Activated naive CD4-positive, alpha-beta T cell treated with anti-CD3 and anti-CD28 coated beads for 36 hours (primary cell): ENCODE data around the gene ZP3. TPM values are rescaled to one million over a fixed set of nuclear protein-coding genes. Genes with fewer than 3 reads are reported as not detected.
A peak's percentile ranks its signal among the peaks of the same experiment; 100 is the strongest.
"Not testable (repeated sequence)": the region's sequence is repeated elsewhere in the genome, so short reads cannot be mapped to it uniquely, and the experiment has no call there.

Experiments
- CTCF ChIA-PET: fragments of 350-600 bp; sonication (Branson Sonifier 250); formaldehyde crosslinking; loops from one replicate; lab custom pipeline; 2021; ENCODE audit warnings: antibody characterized with exemption; lab: Charles Lee
- DNase-seq: peaks from one replicate; pipeline ENCODE4 v3.0.0-alpha.2; 2020
- H3K27ac Mint-ChIP-seq: one replicate; pipeline ENCODE4 v1.8.0; 2021; ENCODE audit warnings: mild to moderate bottlenecking, mixed read lengths
- H3K27me3 Mint-ChIP-seq: one replicate; pipeline ENCODE4 v1.8.0; 2021; ENCODE audit warnings: low read depth, mixed read lengths
- H3K36me3 Mint-ChIP-seq: one replicate; pipeline ENCODE4 v1.8.0; 2021; ENCODE audit warnings: low read depth, mixed read lengths
- H3K4me1 Mint-ChIP-seq: one replicate; pipeline ENCODE4 v1.8.0; 2021; ENCODE audit warnings: low read depth, mixed read lengths
- H3K4me3 Mint-ChIP-seq: one replicate; pipeline ENCODE4 v1.8.0; 2021; ENCODE audit warnings: mild to moderate bottlenecking, moderate library complexity, mixed read lengths
- H3K9me3 Mint-ChIP-seq: one replicate; pipeline ENCODE4 v1.8.0; 2021; ENCODE audit warnings: mixed read lengths
- intact Hi-C: fragments of 100-400 bp; cut with micrococcal nuclease; formaldehyde crosslinking; loops from one replicate; pipeline ENCODE4 v1.15.1; 2023
- total RNA-seq, 2 experiments: library from RNA; stranded (reverse); gene quantifications; one replicate each; pipeline ENCODE4 v1.2.3, GENCODE V29; 2021

Gene ZP3
- 10 to 100 TPM; 26.6 to 32.6 TPM for total RNA-seq

GRCh38 chr7:76424413-76425111 lies at the start of gene ZP3:
Gene ZP3, plus strand, starts transcription at chr7:76424950. Its CDS starts 15 bp downstream, at chr7:76424965.
- no peak for DNase-seq
- intact Hi-C loops, result no loop called here
- H3K9me3 Mint-ChIP-seq, result no peaks in the 10 kb centered on the region
- peaks cover 5% of the 10 kb centered on the region for H3K4me1 Mint-ChIP-seq
- H3K27me3 Mint-ChIP-seq, result no peaks in the 10 kb centered on the region
- H3K27ac Mint-ChIP-seq, result no peak within 1 kb of the TSS
- no peaks in the 10 kb centered on the region for H3K36me3 Mint-ChIP-seq
- H3K4me3 Mint-ChIP-seq, result no peak within 1 kb of the TSS
- CTCF ChIA-PET, result no interaction called here

GRCh38 chr7:76375251-76375650 lies 49.5 kb upstream of the ZP3 start:
- Mint-ChIP-seq H3K27me3 (no peaks in the 10 kb centered on the region), H3K4me1 (peaks cover 6% of the 10 kb centered on the region), H3K4me3 (no peak overlapping the region), H3K36me3 (no peaks in the 10 kb centered on the region), H3K27ac (no peak overlapping the region), H3K9me3 (no peaks in the 10 kb centered on the region)
- DNase-seq, result no peak
- CTCF ChIA-PET, result interaction anchor here (1.2 kb wide), 1 partner anchor 15 kb away, joined by 4 read pairs; no protein-coding TSS in a partner anchor
- intact Hi-C loops, result no loop called here

- CTCF ChIA-PET, result interaction anchor here (1.1 to 1.5 kb wide), 2 partner anchors 11 to 12 kb away, joined by 3 to 8 read pairs; no protein-coding TSS in a partner anchor
- intact Hi-C loops, result no loop called here
- no peak overlapping the region for H3K4me3 Mint-ChIP-seq
Observed at GRCh38 chr7:76377186-76377918, 47.4 kb upstream of the ZP3 start.

GRCh38 chr7:76380623-76380966 lies 44.2 kb upstream of the ZP3 start:
- Mint-ChIP-seq H3K27me3 (no peaks in the 10 kb centered on the region), H3K9me3 (no peaks in the 10 kb centered on the region), H3K27ac (no peak overlapping the region), H3K36me3 (no peaks in the 10 kb centered on the region), H3K4me3 (peak overlapping the region; percentile 50), H3K4me1 (peaks cover 7% of the 10 kb centered on the region)
- intact Hi-C loops, result no loop called here
- no peak for DNase-seq
- CTCF ChIA-PET, result no interaction called here

More at GRCh38 chr7:76377186-76377918, 47.4 kb upstream of the ZP3 start:
- Mint-ChIP-seq H3K27me3 (no peaks in the 10 kb centered on the region), H3K27ac (no peak overlapping the region), H3K36me3 (no peaks in the 10 kb centered on the region), H3K9me3 (no peaks in the 10 kb centered on the region), H3K4me1 (peaks cover 7% of the 10 kb centered on the region)
- DNase-seq, result no peak

- intact Hi-C loops, result no loop called here
- H3K9me3 Mint-ChIP-seq, result no peaks in the 10 kb centered on the region
- DNase-seq, result no peak
- H3K27me3 Mint-ChIP-seq, result no peaks in the 10 kb centered on the region
- H3K36me3 Mint-ChIP-seq, result no peaks in the 10 kb centered on the region
- no peak overlapping the region for H3K27ac Mint-ChIP-seq
- H3K4me1 Mint-ChIP-seq, result peaks cover 7% of the 10 kb centered on the region
- no peak overlapping the region for H3K4me3 Mint-ChIP-seq
- CTCF ChIA-PET, result no interaction called here
Observed at GRCh38 chr7:76381814-76382213, 42.9 kb upstream of the ZP3 start.

GRCh38 chr7:76383089-76383944 lies 41.4 kb upstream of the ZP3 start:
- Mint-ChIP-seq H3K9me3 (no peaks in the 10 kb centered on the region), H3K27ac (no peak overlapping the region), H3K36me3 (no peaks in the 10 kb centered on the region), H3K27me3 (no peaks in the 10 kb centered on the region), H3K4me3 (no peak overlapping the region), H3K4me1 (peaks cover 7% of the 10 kb centered on the region)
- CTCF ChIA-PET, result interaction anchor here (0.6 kb wide), 1 partner anchor 8 kb away, joined by 3 read pairs; no protein-coding TSS in a partner anchor
- no peak for DNase-seq
- intact Hi-C loops, result no loop called here

- CTCF ChIA-PET, result no interaction called here
- no peaks in the 10 kb centered on the region for H3K36me3 Mint-ChIP-seq
- H3K4me1 Mint-ChIP-seq, result peaks cover 3% of the 10 kb centered on the region
- H3K4me3 Mint-ChIP-seq, result no peak overlapping the region
- H3K27ac Mint-ChIP-seq, result no peak overlapping the region
- no peak for DNase-seq
- intact Hi-C loops, result no loop called here
- no peaks in the 10 kb centered on the region for H3K9me3 Mint-ChIP-seq
- no peaks in the 10 kb centered on the region for H3K27me3 Mint-ChIP-seq
Observed at GRCh38 chr7:76386691-76387260, 38.0 kb upstream of the ZP3 start.

GRCh38 chr7:76387789-76388188 lies 37.0 kb upstream of the ZP3 start:
- H3K27ac Mint-ChIP-seq, H3K9me3 Mint-ChIP-seq, H3K36me3 Mint-ChIP-seq, intact Hi-C loops, DNase-seq, H3K4me3 Mint-ChIP-seq, CTCF ChIA-PET, H3K27me3 Mint-ChIP-seq, H3K4me1 Mint-ChIP-seq: not testable (repeated sequence)

GRCh38 chr7:76390092-76390491 lies 34.7 kb upstream of the ZP3 start:
- CTCF ChIA-PET, result no interaction called here
- no peaks in the 10 kb centered on the region for H3K9me3 Mint-ChIP-seq

GRCh38 chr7:76392531-76393115 lies 32.1 kb upstream of the ZP3 start:
- DNase-seq, result no peak
- Mint-ChIP-seq H3K27me3 (no peaks in the 10 kb centered on the region), H3K4me1 (peaks cover 19% of the 10 kb centered on the region), H3K4me3 (peak overlapping the region; percentile 85), H3K36me3 (no peaks in the 10 kb centered on the region), H3K27ac (peak overlapping the region; percentile 92), H3K9me3 (no peaks in the 10 kb centered on the region)
- intact Hi-C loops, result loop anchor here (1.0 to 10.0 kb wide), 4 partner anchors 33 to 1142 kb away; partner anchors contain the start of gene PTPN12
- CTCF ChIA-PET, result interaction anchor here (0.6 kb wide), 1 partner anchor 25 kb away, joined by 3 read pairs; no protein-coding TSS in a partner anchor

More at GRCh38 chr7:76390092-76390491, 34.7 kb upstream of the ZP3 start:
- H3K27me3 Mint-ChIP-seq, result no peaks in the 10 kb centered on the region
- no peak overlapping the region for H3K4me3 Mint-ChIP-seq
- no peak overlapping the region for H3K27ac Mint-ChIP-seq
- no peak for DNase-seq
- intact Hi-C loops, result loop anchor here (10.0 kb wide), 2 partner anchors 215 to 1145 kb away; partner anchors contain the start of gene PTPN12
- no peaks in the 10 kb centered on the region for H3K36me3 Mint-ChIP-seq
- H3K4me1 Mint-ChIP-seq, result peaks cover 14% of the 10 kb centered on the region
